HEK293 (cell line): ENCODE data around the gene C1QTNF4.

Source experiments
- HOXC10 ChIP-seq: sonication (generic); formaldehyde crosslinking; IDR thresholded peaks from 2 replicates; pipeline ENCODE4 v1.8.1; 2023; ENCODE audit warnings: mild to moderate bottlenecking, missing genetic modification reagents
- PBX3 ChIP-seq: sonication (generic); formaldehyde crosslinking; IDR thresholded peaks from 2 replicates; pipeline ENCODE4 v1.8.1; 2022; ENCODE audit warnings: mild to moderate bottlenecking, moderate library complexity, missing genetic modification reagents
- PRDM2 ChIP-seq: fragments of 450-650 bp; formaldehyde crosslinking; IDR thresholded peaks from 2 replicates; pipeline ENCODE4 v1.5.1; 2016; ENCODE audit warnings: missing biosample characterization, missing genetic modification characterization, borderline replicate concordance
- REPIN1 ChIP-seq: fragments of 450-650 bp; formaldehyde crosslinking; IDR thresholded peaks from 2 replicates; pipeline ENCODE4 v1.5.1; 2017; ENCODE audit warnings: missing biosample characterization, missing genetic modification characterization, low read depth
- YY1 ChIP-seq: fragments of 450-650 bp; formaldehyde crosslinking; IDR thresholded peaks from 2 replicates; pipeline ENCODE4 v1.5.1; 2018; ENCODE audit warnings: missing biosample characterization, missing genetic modification characterization
- ZBTB26 ChIP-seq: fragments of 450-650 bp; formaldehyde crosslinking; optimal IDR thresholded peaks from 2 replicates; pipeline ENCODE3; 2016; ENCODE audit warnings: missing biosample characterization, mild to moderate bottlenecking, missing genetic modification characterization
- ZBTB44 ChIP-seq: fragments of 450-650 bp; IDR thresholded peaks from 2 replicates; pipeline ENCODE4 v1.5.1; 2018; ENCODE audit warnings: missing biosample characterization, mild to moderate bottlenecking, missing genetic modification characterization
- ZBTB8A ChIP-seq: fragments of 450-650 bp; formaldehyde crosslinking; IDR thresholded peaks from 2 replicates; pipeline ENCODE4 v1.5.1; 2016; ENCODE audit warnings: missing biosample characterization, missing genetic modification characterization
- ZNF121 ChIP-seq: fragments of 450-650 bp; formaldehyde crosslinking; IDR thresholded peaks from 2 replicates; pipeline ENCODE4 v1.5.1; 2016; ENCODE audit warnings: missing biosample characterization, missing genetic modification characterization
- ZNF184 ChIP-seq: fragments of 450-650 bp; IDR thresholded peaks from 2 replicates; pipeline ENCODE4 v1.5.1; 2018; ENCODE audit warnings: missing biosample characterization, mild to moderate bottlenecking, missing genetic modification characterization
- ZNF19 ChIP-seq: fragments of 450-650 bp; formaldehyde crosslinking; IDR thresholded peaks from 2 replicates; pipeline ENCODE4; 2016; ENCODE audit warnings: missing biosample characterization, missing genetic modification characterization, low read depth
- ZNF26 ChIP-seq: fragments of 450-650 bp; formaldehyde crosslinking; IDR thresholded peaks from 2 replicates; pipeline ENCODE4 v1.5.1; 2016; ENCODE audit warnings: missing biosample characterization, missing genetic modification characterization
- ZNF266 ChIP-seq: fragments of 450-650 bp; formaldehyde crosslinking; IDR thresholded peaks from 2 replicates; pipeline ENCODE4 v1.5.1; 2016; ENCODE audit warnings: missing biosample characterization, missing genetic modification characterization, low read depth
- ZNF560 ChIP-seq: fragments of 450-650 bp; formaldehyde crosslinking; IDR thresholded peaks from 2 replicates; pipeline ENCODE4 v1.5.1; 2017; ENCODE audit warnings: missing biosample characterization, missing genetic modification characterization, borderline replicate concordance
- ZNF600 ChIP-seq: fragments of 450-650 bp; formaldehyde crosslinking; IDR thresholded peaks from 2 replicates; pipeline ENCODE4 v1.5.1; 2016; ENCODE audit warnings: missing biosample characterization, missing genetic modification characterization
- ZNF785 ChIP-seq: fragments of 450-650 bp; formaldehyde crosslinking; IDR thresholded peaks from 2 replicates; pipeline ENCODE4 v1.5.1; 2016; ENCODE audit warnings: missing biosample characterization, missing genetic modification characterization
- TF ChIP-seq, protein P1 (sequence below): fragments of 450-650 bp; formaldehyde crosslinking; conservative IDR thresholded peaks from 2 replicates; pipeline ENCODE4 v1.5.1; 2016; ENCODE audit warnings: low read depth, missing biosample characterization, missing genetic modification characterization
- TF ChIP-seq, protein P2 (sequence below): fragments of 450-650 bp; formaldehyde crosslinking; IDR thresholded peaks from 2 replicates; pipeline ENCODE4 v1.5.0; 2017; ENCODE audit warnings: missing biosample characterization, missing genetic modification characterization, borderline replicate concordance

Gene C1QTNF4

GRCh38 chr11:47642099-47642855, 48.1 kb upstream of the C1QTNF4 start, which contains the start of gene MTCH2 (continued):
- TF ChIP-seq PRDM2 (tag by site-specific recombination) (no peak), ZBTB26 (tag by site-specific recombination) (peak; percentile 87), PBX3 (CRISPR knock-in tag) (peak; percentile 89; the same call in 1 of the 2 replicates), ZBTB8A (tag by site-specific recombination) (peak; percentile 81), ZNF560 (tag by site-specific recombination) (no peak), HOXC10 (CRISPR knock-in tag) (no peak), ZNF785 (tag by site-specific recombination) (no peak), REPIN1 (tag by site-specific recombination) (no peak), ZNF121 (tag by site-specific recombination) (0 out of 2 replicates have a peak, but pooled peaks have one; percentile 29), YY1 (peak; percentile 93), ZNF184 (no peak), ZNF26 (no peak), ZBTB44 (tag by site-specific recombination) (no peak), ZNF266 (tag by site-specific recombination) (no peak), ZNF600 (tag by site-specific recombination) (peak; percentile 70), ZNF19 (tag by site-specific recombination) (no peak)
- TF ChIP-seq, protein P1, sequence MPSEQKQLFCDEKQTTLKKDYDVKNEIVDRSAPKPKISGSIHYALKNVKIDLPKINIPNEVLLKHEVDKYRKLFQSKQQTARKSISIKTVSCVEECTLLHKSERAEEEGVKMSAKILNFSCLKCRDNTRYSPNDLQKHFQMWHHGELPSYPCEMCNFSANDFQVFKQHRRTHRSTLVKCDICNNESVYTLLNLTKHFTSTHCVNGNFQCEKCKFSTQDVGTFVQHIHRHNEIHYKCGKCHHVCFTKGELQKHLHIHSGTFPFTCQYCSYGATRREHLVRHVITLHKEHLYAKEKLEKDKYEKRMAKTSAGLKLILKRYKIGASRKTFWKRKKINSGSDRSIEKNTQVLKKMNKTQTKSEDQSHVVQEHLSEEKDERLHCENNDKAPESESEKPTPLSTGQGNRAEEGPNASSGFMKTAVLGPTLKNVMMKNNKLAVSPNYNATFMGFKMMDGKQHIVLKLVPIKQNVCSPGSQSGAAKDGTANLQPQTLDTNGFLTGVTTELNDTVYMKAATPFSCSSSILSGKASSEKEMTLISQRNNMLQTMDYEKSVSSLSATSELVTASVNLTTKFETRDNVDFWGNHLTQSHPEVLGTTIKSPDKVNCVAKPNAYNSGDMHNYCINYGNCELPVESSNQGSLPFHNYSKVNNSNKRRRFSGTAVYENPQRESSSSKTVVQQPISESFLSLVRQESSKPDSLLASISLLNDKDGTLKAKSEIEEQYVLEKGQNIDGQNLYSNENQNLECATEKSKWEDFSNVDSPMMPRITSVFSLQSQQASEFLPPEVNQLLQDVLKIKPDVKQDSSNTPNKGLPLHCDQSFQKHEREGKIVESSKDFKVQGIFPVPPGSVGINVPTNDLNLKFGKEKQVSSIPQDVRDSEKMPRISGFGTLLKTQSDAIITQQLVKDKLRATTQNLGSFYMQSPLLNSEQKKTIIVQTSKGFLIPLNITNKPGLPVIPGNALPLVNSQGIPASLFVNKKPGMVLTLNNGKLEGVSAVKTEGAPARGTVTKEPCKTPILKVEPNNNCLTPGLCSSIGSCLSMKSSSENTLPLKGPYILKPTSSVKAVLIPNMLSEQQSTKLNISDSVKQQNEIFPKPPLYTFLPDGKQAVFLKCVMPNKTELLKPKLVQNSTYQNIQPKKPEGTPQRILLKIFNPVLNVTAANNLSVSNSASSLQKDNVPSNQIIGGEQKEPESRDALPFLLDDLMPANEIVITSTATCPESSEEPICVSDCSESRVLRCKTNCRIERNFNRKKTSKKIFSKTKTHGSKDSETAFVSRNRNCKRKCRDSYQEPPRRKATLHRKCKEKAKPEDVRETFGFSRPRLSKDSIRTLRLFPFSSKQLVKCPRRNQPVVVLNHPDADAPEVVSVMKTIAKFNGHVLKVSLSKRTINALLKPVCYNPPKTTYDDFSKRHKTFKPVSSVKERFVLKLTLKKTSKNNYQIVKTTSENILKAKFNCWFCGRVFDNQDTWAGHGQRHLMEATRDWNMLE (tag by site-specific recombination), result no peak
- TF ChIP-seq, protein P2, sequence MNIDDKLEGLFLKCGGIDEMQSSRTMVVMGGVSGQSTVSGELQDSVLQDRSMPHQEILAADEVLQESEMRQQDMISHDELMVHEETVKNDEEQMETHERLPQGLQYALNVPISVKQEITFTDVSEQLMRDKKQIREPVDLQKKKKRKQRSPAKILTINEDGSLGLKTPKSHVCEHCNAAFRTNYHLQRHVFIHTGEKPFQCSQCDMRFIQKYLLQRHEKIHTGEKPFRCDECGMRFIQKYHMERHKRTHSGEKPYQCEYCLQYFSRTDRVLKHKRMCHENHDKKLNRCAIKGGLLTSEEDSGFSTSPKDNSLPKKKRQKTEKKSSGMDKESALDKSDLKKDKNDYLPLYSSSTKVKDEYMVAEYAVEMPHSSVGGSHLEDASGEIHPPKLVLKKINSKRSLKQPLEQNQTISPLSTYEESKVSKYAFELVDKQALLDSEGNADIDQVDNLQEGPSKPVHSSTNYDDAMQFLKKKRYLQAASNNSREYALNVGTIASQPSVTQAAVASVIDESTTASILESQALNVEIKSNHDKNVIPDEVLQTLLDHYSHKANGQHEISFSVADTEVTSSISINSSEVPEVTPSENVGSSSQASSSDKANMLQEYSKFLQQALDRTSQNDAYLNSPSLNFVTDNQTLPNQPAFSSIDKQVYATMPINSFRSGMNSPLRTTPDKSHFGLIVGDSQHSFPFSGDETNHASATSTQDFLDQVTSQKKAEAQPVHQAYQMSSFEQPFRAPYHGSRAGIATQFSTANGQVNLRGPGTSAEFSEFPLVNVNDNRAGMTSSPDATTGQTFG, result no peak
